Measurements from ENCODE around the gene AP3B1. TPM values are rescaled to one million over a fixed set of nuclear protein-coding genes. Genes with fewer than 3 reads are reported as not detected.

Gene AP3B1
- total and polyA plus RNA-seq, 4 experiments from 2014 or later: 18.2 to 36.9 (median 31.7) TPM

Other genes with a start within 250 kb of the AP3B1 start
- gene SCAMP1, start 65.9 kb upstream of the AP3B1 start, total RNA-seq: 10 to 100 TPM; 28.9 to 29.7 TPM
- gene SCAMP1, start 65.9 kb upstream of the AP3B1 start, polyA plus RNA-seq: 10 to 100 TPM; 33.8 to 38.3 TPM